GM21717 (cell line): ENCODE data around the gene CYGB.

Experiments
- ATAC-seq: cut with Tn5 transposase; IDR thresholded peaks from one replicate; pipeline ENCODE4 v1.9.1; 2021; ENCODE audit warnings: mild to moderate bottlenecking, moderate library complexity; ENCODE audit not compliant: unreplicated experiment

CYGB gene

GRCh38 chr17:76551685-76552084 is 14.2 kb upstream of the CYGB start:
- ATAC-seq, result no peak

GRCh38 chr17:76550712-76551615 is 13.5 kb upstream of the CYGB start:
- no peak for ATAC-seq

- ATAC-seq, result no peak
These were observed 12.0 kb upstream of the CYGB start for GRCh38 chr17:76549539-76549938.

GRCh38 chr17:76549215-76549518 is 11.7 kb upstream of the CYGB start:
- ATAC-seq, result no peak

- ATAC-seq, result no peak
These were observed 11.1 kb upstream of the CYGB start for GRCh38 chr17:76548378-76549214.

GRCh38 chr17:76547642-76548202 is 10.2 kb upstream of the CYGB start:
- ATAC-seq, result no peak

- no peak for ATAC-seq
These were observed 9.7 kb upstream of the CYGB start for GRCh38 chr17:76547183-76547641.

- ATAC-seq, result no peak
These were observed 9.2 kb upstream of the CYGB start for GRCh38 chr17:76546556-76547182.

- ATAC-seq, result no peak
These were observed 8.5 kb upstream of the CYGB start for GRCh38 chr17:76545918-76546555.

- ATAC-seq, result no peak
These were observed 7.2 kb upstream of the CYGB start for GRCh38 chr17:76544546-76545365.

- no peak for ATAC-seq
These were observed 6.5 kb upstream of the CYGB start for GRCh38 chr17:76543826-76544545.

GRCh38 chr17:76543482-76543825 is 5.9 kb upstream of the CYGB start:
- ATAC-seq, result no peak

- no peak for ATAC-seq
These were observed 5.5 kb upstream of the CYGB start for GRCh38 chr17:76542984-76543383.

- ATAC-seq, result no peak
These were observed 5.1 kb upstream of the CYGB start for GRCh38 chr17:76542566-76542971.

- no peak for ATAC-seq
These were observed 4.4 kb upstream of the CYGB start for GRCh38 chr17:76541739-76542454.

- ATAC-seq, result no peak
These were observed 3.1 kb upstream of the CYGB start for GRCh38 chr17:76540381-76541300.

- no peak for ATAC-seq
These were observed 2.2 kb upstream of the CYGB start, which contains the start of gene PRCD for GRCh38 chr17:76539631-76540271. Gene PRCD (plus strand): TSS chr17:76540044. CDS start chr17:76540142, 98 bp downstream.
